NCI-H345 (cell line): Measurements from ENCODE around the gene OR2AT4.
"Not testable (repeated sequence)": the region's sequence is repeated elsewhere in the genome, so short reads cannot be mapped to it uniquely, and the experiment has no call there.

Experiments
- DNase-seq: peaks from one replicate; lab custom pipeline; 2025; lab: John Stamatoyannopoulos, UW

The OR2AT4 gene

GRCh38 chr11:75103380-75104026 lies 6.8 kb upstream of the OR2AT4 start:
- DNase-seq = no peak

GRCh38 chr11:75101424-75102128 lies 4.9 kb upstream of the OR2AT4 start:
- no peak for DNase-seq

- no peak for DNase-seq
Measured at GRCh38 chr11:75100314-75100713, 3.6 kb upstream of the OR2AT4 start.

- no peak for DNase-seq
Measured at GRCh38 chr11:75099635-75100034, 3.0 kb upstream of the OR2AT4 start.

GRCh38 chr11:75098835-75099439 lies 2.3 kb upstream of the OR2AT4 start:
- not testable (repeated sequence) for DNase-seq

- not testable (repeated sequence) for DNase-seq
Measured at GRCh38 chr11:75098181-75098580, 1.5 kb upstream of the OR2AT4 start.

GRCh38 chr11:75097173-75097557 lies 489 bp upstream of the OR2AT4 start:
- no peak for DNase-seq

GRCh38 chr11:75094382-75094781 lies 2.3 kb downstream of the OR2AT4 start:
- not testable (repeated sequence) for DNase-seq

- no peak for DNase-seq
Measured at GRCh38 chr11:75090671-75091177, 6.0 kb downstream of the OR2AT4 start.

- no peak for DNase-seq
Measured at GRCh38 chr11:75087319-75088305, 9.1 kb downstream of the OR2AT4 start.

GRCh38 chr11:75084883-75085282 lies 11.8 kb downstream of the OR2AT4 start:
- DNase-seq = no peak

GRCh38 chr11:75083217-75083605 lies 13.5 kb downstream of the OR2AT4 start:
- no peak for DNase-seq

- DNase-seq = no peak
Measured at GRCh38 chr11:75082601-75083216, 14.0 kb downstream of the OR2AT4 start.

GRCh38 chr11:75079546-75079945 lies 17.1 kb downstream of the OR2AT4 start:
- no peak for DNase-seq

- no peak for DNase-seq
Measured at GRCh38 chr11:75078233-75078632, 18.4 kb downstream of the OR2AT4 start.

- DNase-seq = no peak
Measured at GRCh38 chr11:75077316-75077715, 19.4 kb downstream of the OR2AT4 start.

- no peak for DNase-seq
Measured at GRCh38 chr11:75076671-75077070, 20.0 kb downstream of the OR2AT4 start.

GRCh38 chr11:75073459-75074190 lies 23.1 kb downstream of the OR2AT4 start:
- DNase-seq = no peak

GRCh38 chr11:75072582-75072981 lies 24.1 kb downstream of the OR2AT4 start:
- no peak for DNase-seq

- no peak for DNase-seq
Measured at GRCh38 chr11:75069473-75069872, 27.2 kb downstream of the OR2AT4 start.

- DNase-seq = no peak
Measured at GRCh38 chr11:75068993-75069392, 27.7 kb downstream of the OR2AT4 start.
